Measurements from ENCODE around the gene TPSG1.

DNA sequence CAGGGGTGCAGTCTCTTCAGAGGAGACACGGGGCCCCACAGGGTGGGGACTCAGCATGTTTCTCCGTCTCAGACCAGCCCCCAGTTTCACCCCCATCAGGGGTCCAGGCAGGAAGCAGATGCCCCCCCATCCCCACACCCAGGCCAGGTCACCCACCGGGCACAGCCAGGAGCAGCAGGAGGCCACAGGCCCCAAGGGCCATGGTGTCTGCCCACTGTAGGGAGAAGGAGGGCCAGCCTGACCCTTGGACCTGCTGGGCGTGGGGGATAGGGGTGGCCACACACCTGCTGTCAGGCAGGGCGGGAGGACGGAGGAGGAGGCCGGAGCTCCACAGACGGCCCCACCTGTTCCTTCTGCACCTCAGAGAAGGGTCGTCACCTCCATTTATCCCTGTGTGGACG, at the start of gene TPSG1:
- TF ChIP-seq, protein P1, sequence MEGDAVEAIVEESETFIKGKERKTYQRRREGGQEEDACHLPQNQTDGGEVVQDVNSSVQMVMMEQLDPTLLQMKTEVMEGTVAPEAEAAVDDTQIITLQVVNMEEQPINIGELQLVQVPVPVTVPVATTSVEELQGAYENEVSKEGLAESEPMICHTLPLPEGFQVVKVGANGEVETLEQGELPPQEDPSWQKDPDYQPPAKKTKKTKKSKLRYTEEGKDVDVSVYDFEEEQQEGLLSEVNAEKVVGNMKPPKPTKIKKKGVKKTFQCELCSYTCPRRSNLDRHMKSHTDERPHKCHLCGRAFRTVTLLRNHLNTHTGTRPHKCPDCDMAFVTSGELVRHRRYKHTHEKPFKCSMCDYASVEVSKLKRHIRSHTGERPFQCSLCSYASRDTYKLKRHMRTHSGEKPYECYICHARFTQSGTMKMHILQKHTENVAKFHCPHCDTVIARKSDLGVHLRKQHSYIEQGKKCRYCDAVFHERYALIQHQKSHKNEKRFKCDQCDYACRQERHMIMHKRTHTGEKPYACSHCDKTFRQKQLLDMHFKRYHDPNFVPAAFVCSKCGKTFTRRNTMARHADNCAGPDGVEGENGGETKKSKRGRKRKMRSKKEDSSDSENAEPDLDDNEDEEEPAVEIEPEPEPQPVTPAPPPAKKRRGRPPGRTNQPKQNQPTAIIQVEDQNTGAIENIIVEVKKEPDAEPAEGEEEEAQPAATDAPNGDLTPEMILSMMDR (conservative IDR thresholded peaks at IDR 0.05; ENCODE audit: low read depth, low read length): no peak
- TF ChIP-seq EZH2 (IDR thresholded peaks at IDR 0.05; ENCODE audit: borderline replicate concordance, low read depth, low read length, poor library complexity, severe bottlenecking): no peak

All from A673 (cell line).